ENCODE results near the gene ILF3.

GRCh38 chr19:10670182-10670581 is 16.0 kb downstream of the ILF3 start:
- TF ChIP-seq SP1 (IDR thresholded peaks at IDR 0.05) (no peak), HDGF (IDR thresholded peaks at IDR 0.05; ENCODE audit: borderline replicate concordance) (no peak), BHLHE40 (IDR thresholded peaks at IDR 0.05; ENCODE audit: borderline replicate concordance) (no peak), LEF1 (IDR thresholded peaks at IDR 0.05; ENCODE audit: borderline replicate concordance) (no peak), SUZ12 (IDR thresholded peaks at IDR 0.05) (no peak), FOXM1 (IDR thresholded peaks at IDR 0.05; ENCODE audit: borderline replicate concordance) (no peak), ZNF384 (IDR thresholded peaks at IDR 0.05) (no peak), TARDBP (IDR thresholded peaks at IDR 0.05) (no peak), ELF4 (IDR thresholded peaks at IDR 0.05) (no peak), FOXA1 (IDR thresholded peaks at IDR 0.05) (no peak), FOXK2 (IDR thresholded peaks at IDR 0.05) (no peak), ARNT (IDR thresholded peaks at IDR 0.05) (no peak), NFRKB (IDR thresholded peaks at IDR 0.05) (no peak)
- TF ChIP-seq, protein P1, sequence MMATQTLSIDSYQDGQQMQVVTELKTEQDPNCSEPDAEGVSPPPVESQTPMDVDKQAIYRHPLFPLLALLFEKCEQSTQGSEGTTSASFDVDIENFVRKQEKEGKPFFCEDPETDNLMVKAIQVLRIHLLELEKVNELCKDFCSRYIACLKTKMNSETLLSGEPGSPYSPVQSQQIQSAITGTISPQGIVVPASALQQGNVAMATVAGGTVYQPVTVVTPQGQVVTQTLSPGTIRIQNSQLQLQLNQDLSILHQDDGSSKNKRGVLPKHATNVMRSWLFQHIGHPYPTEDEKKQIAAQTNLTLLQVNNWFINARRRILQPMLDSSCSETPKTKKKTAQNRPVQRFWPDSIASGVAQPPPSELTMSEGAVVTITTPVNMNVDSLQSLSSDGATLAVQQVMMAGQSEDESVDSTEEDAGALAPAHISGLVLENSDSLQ (IDR thresholded peaks at IDR 0.05), result no peak
